SK-N-SH treated with all-trans-retinoic acid at 6 μM for 48 hours (cell line): ENCODE results near the gene CTNNBL1.
"Not testable (repeated sequence)": the region's sequence is repeated elsewhere in the genome, so short reads cannot be mapped to it uniquely, and the experiment has no call there.

ENCODE experiments used
- OSR1 ChIP-seq: fragments of 250-450 bp; sonication (Bioruptor Pico); IDR thresholded peaks from 2 replicates; pipeline ENCODE4 v1.8.0; 2022; ENCODE audit warnings: moderate library complexity, mild to moderate bottlenecking, inconsistent platforms
- RARB ChIP-seq: fragments of 250-450 bp; sonication (Bioruptor Pico); IDR thresholded peaks from 2 replicates; pipeline ENCODE4 v1.8.0; 2021; ENCODE audit warnings: mild to moderate bottlenecking, moderate library complexity
- TSHZ2 ChIP-seq: fragments of 250-450 bp; sonication (Bioruptor Pico); IDR thresholded peaks from 2 replicates; pipeline ENCODE4 v1.5.0; 2020; ENCODE audit warnings: mild to moderate bottlenecking, moderate library complexity

GRCh38 chr20:37683146-37683545 lies 10.7 kb upstream of the CTNNBL1 start:
- not testable (repeated sequence) for TF ChIP-seq RARB, TSHZ2, OSR1 (CRISPR knock-in tag)
